Activated CD4-positive, alpha-beta T cell treated with anti-CD3 and anti-CD28 coated beads, Interleukin-2, amount 10 ng/mL, durations not matched to agents 7 days and 5 days (primary cell): ENCODE measurements around the gene PLN. TPM values are rescaled to one million over a fixed set of nuclear protein-coding genes. Genes with fewer than 3 reads are reported as not detected.

Experiments used
- CTCF ChIA-PET: fragments of 350-600 bp; sonication (Branson Sonifier 250); formaldehyde crosslinking; loops from one replicate; lab custom pipeline; 2021; ENCODE audit warnings: antibody characterized with exemption; lab: Charles Lee
- POLR2A ChIA-PET: fragments of 350-600 bp; sonication (Branson Sonifier 250); formaldehyde crosslinking; loops from one replicate; lab custom pipeline; 2021; ENCODE audit warnings: antibody characterized with exemption; lab: Charles Lee
- DNase-seq: peaks from one replicate; pipeline ENCODE4 v3.0.0-alpha.2; 2020
- H3K27ac Mint-ChIP-seq: one replicate; pipeline ENCODE4 v1.8.0; 2021; ENCODE audit warnings: mild to moderate bottlenecking, moderate library complexity, mixed read lengths
- H3K27me3 Mint-ChIP-seq: one replicate; pipeline ENCODE4 v1.8.0; 2021; ENCODE audit warnings: mixed read lengths
- H3K36me3 Mint-ChIP-seq: one replicate; pipeline ENCODE4 v1.8.0; 2021; ENCODE audit warnings: low read depth, mixed read lengths
- H3K4me1 Mint-ChIP-seq: one replicate; pipeline ENCODE4 v1.8.0; 2021; ENCODE audit warnings: mixed read lengths
- H3K4me3 Mint-ChIP-seq: one replicate; pipeline ENCODE4 v1.8.0; 2021; ENCODE audit warnings: mild to moderate bottlenecking, moderate library complexity, mixed read lengths
- H3K9me3 Mint-ChIP-seq: one replicate; pipeline ENCODE4 v1.8.0; 2021; ENCODE audit warnings: mixed read lengths
- total RNA-seq, 2 experiments: library from RNA; stranded (reverse); gene quantifications; one replicate each; pipeline ENCODE4 v1.2.3, GENCODE V29; 2021

PLN gene
- total RNA-seq, 2 experiments from 2014 or later = not detected

- H3K4me1 Mint-ChIP-seq = peaks cover 1% of the 10 kb centered on the region
- peaks cover 51% of the 10 kb centered on the region for H3K36me3 Mint-ChIP-seq
- H3K9me3 Mint-ChIP-seq = peaks cover 9% of the 10 kb centered on the region
- no peak overlapping the region for H3K27ac Mint-ChIP-seq
- no peak for DNase-seq
- no peak overlapping the region for H3K4me3 Mint-ChIP-seq
- ChIA-PET CTCF (no interaction called here), POLR2A (no interaction called here)
- no peaks in the 10 kb centered on the region for H3K27me3 Mint-ChIP-seq
Observed at GRCh38 chr6:118589186-118589585, 41.1 kb downstream of the PLN start.

- ChIA-PET POLR2A (no interaction called here), CTCF (no interaction called here)
- H3K9me3 Mint-ChIP-seq = peaks cover 9% of the 10 kb centered on the region
- no peak overlapping the region for H3K27ac Mint-ChIP-seq
- no peak overlapping the region for H3K4me3 Mint-ChIP-seq
- H3K27me3 Mint-ChIP-seq = no peaks in the 10 kb centered on the region
- peaks cover 51% of the 10 kb centered on the region for H3K36me3 Mint-ChIP-seq
- DNase-seq = no peak
- peaks cover 1% of the 10 kb centered on the region for H3K4me1 Mint-ChIP-seq
Observed at GRCh38 chr6:118589649-118590365, 41.7 kb downstream of the PLN start.

- Mint-ChIP-seq H3K4me3 (no peak overlapping the region), H3K27me3 (no peaks in the 10 kb centered on the region), H3K4me1 (peaks cover 1% of the 10 kb centered on the region), H3K36me3 (peaks cover 41% of the 10 kb centered on the region), H3K9me3 (peaks cover 14% of the 10 kb centered on the region), H3K27ac (no peak overlapping the region)
- no peak for DNase-seq
- CTCF ChIA-PET = interaction anchor here (0.6 kb wide), 1 partner anchor 267 kb away, joined by 3 read pairs; no protein-coding TSS in a partner anchor
- POLR2A ChIA-PET = no interaction called here
Observed at GRCh38 chr6:118591897-118592296, 43.8 kb downstream of the PLN start.

GRCh38 chr6:118594877-118595276, 46.8 kb downstream of the PLN start:
- H3K4me1 Mint-ChIP-seq = no peaks in the 10 kb centered on the region
- H3K4me3 Mint-ChIP-seq = no peak overlapping the region
- ChIA-PET POLR2A (no interaction called here), CTCF (no interaction called here)
- peaks cover 15% of the 10 kb centered on the region for H3K9me3 Mint-ChIP-seq
- peaks cover 40% of the 10 kb centered on the region for H3K36me3 Mint-ChIP-seq
- H3K27me3 Mint-ChIP-seq = no peaks in the 10 kb centered on the region
- DNase-seq = no peak
- no peak overlapping the region for H3K27ac Mint-ChIP-seq

- H3K4me1 Mint-ChIP-seq = no peaks in the 10 kb centered on the region
- H3K36me3 Mint-ChIP-seq = peaks cover 27% of the 10 kb centered on the region
- POLR2A ChIA-PET = no interaction called here
- DNase-seq = no peak
- no peak overlapping the region for H3K27ac Mint-ChIP-seq
- peaks cover 15% of the 10 kb centered on the region for H3K9me3 Mint-ChIP-seq
- no peaks in the 10 kb centered on the region for H3K27me3 Mint-ChIP-seq
- CTCF ChIA-PET = interaction anchor here (0.6 kb wide), 1 partner anchor 39 kb away, joined by 3 read pairs; no protein-coding TSS in a partner anchor
- no peak overlapping the region for H3K4me3 Mint-ChIP-seq
Observed at GRCh38 chr6:118596774-118597320, 48.8 kb downstream of the PLN start.

GRCh38 chr6:118597636-118598035, 49.5 kb downstream of the PLN start:
- Mint-ChIP-seq H3K27me3 (no peaks in the 10 kb centered on the region), H3K4me3 (no peak overlapping the region), H3K4me1 (no peaks in the 10 kb centered on the region), H3K9me3 (peaks cover 15% of the 10 kb centered on the region), H3K27ac (no peak overlapping the region), H3K36me3 (peaks cover 34% of the 10 kb centered on the region)
- DNase-seq = no peak
- POLR2A ChIA-PET = no interaction called here
- CTCF ChIA-PET = interaction anchor here (0.6 kb wide), 1 partner anchor 39 kb away, joined by 3 read pairs; no protein-coding TSS in a partner anchor

- POLR2A ChIA-PET = no interaction called here
- Mint-ChIP-seq H3K36me3 (peaks cover 36% of the 10 kb centered on the region), H3K4me1 (no peaks in the 10 kb centered on the region)
Observed at GRCh38 chr6:118598324-118598723, 50.2 kb downstream of the PLN start.

GRCh38 chr6:118602300-118602699, 54.2 kb downstream of the PLN start:
- Mint-ChIP-seq H3K4me3 (no peak overlapping the region), H3K9me3 (peaks cover 22% of the 10 kb centered on the region), H3K36me3 (peaks cover 57% of the 10 kb centered on the region), H3K27me3 (no peaks in the 10 kb centered on the region), H3K4me1 (peaks cover 14% of the 10 kb centered on the region), H3K27ac (no peak overlapping the region)
- ChIA-PET CTCF (interaction anchor here (0.6 to 1.1 kb wide), 4 partner anchors 16 to 950 kb away, joined by 3 read pairs; no protein-coding TSS in a partner anchor), POLR2A (no interaction called here)
- DNase-seq = no peak

More at GRCh38 chr6:118598324-118598723, 50.2 kb downstream of the PLN start:
- CTCF ChIA-PET = no interaction called here
- Mint-ChIP-seq H3K27me3 (no peaks in the 10 kb centered on the region), H3K9me3 (peaks cover 16% of the 10 kb centered on the region), H3K27ac (no peak overlapping the region), H3K4me3 (no peak overlapping the region)
- no peak for DNase-seq

GRCh38 chr6:118603372-118603771, 55.3 kb downstream of the PLN start:
- H3K27ac Mint-ChIP-seq = no peak overlapping the region
- CTCF ChIA-PET = no interaction called here
- H3K36me3 Mint-ChIP-seq = peaks cover 56% of the 10 kb centered on the region
- DNase-seq = no peak
- no peak overlapping the region for H3K4me3 Mint-ChIP-seq
- no peaks in the 10 kb centered on the region for H3K27me3 Mint-ChIP-seq
- POLR2A ChIA-PET = no interaction called here
- peaks cover 14% of the 10 kb centered on the region for H3K4me1 Mint-ChIP-seq
- H3K9me3 Mint-ChIP-seq = peaks cover 19% of the 10 kb centered on the region

- Mint-ChIP-seq H3K9me3 (peaks cover 28% of the 10 kb centered on the region), H3K4me3 (no peak overlapping the region), H3K4me1 (peaks cover 25% of the 10 kb centered on the region), H3K27me3 (no peaks in the 10 kb centered on the region), H3K27ac (no peak overlapping the region), H3K36me3 (peaks cover 71% of the 10 kb centered on the region)
- DNase-seq = no peak
- ChIA-PET CTCF (interaction anchor here (0.7 to 1.1 kb wide), 4 partner anchors 10 to 644 kb away, joined by 3 to 5 read pairs (median 3); partner anchors contain the start of gene CEP85L), POLR2A (no interaction called here)
Observed at GRCh38 chr6:118606268-118606667, 58.2 kb downstream of the PLN start.

- ChIA-PET POLR2A (no interaction called here), CTCF (interaction anchor here (0.7 to 1.1 kb wide), 2 partner anchors 27 to 45 kb away, joined by 3 to 5 read pairs; partner anchors contain the start of gene CEP85L)
- DNase-seq = no peak
- peaks cover 26% of the 10 kb centered on the region for H3K4me1 Mint-ChIP-seq
- peaks cover 30% of the 10 kb centered on the region for H3K9me3 Mint-ChIP-seq
- peaks cover 69% of the 10 kb centered on the region for H3K36me3 Mint-ChIP-seq
- no peaks in the 10 kb centered on the region for H3K27me3 Mint-ChIP-seq
- H3K4me3 Mint-ChIP-seq = no peak overlapping the region
- no peak overlapping the region for H3K27ac Mint-ChIP-seq
Observed at GRCh38 chr6:118606858-118607257, 58.8 kb downstream of the PLN start.
